ENCODE measurements around the gene ARHGEF16.

ARHGEF16 gene

GRCh38 chr1:3468236-3469103, 14.0 kb downstream of the ARHGEF16 start:
- DNase-seq (ENCODE audit: low read depth): no peak

GRCh38 chr1:3469104-3469848, 14.8 kb downstream of the ARHGEF16 start:
- DNase-seq (ENCODE audit: low read depth): no peak

DNA sequence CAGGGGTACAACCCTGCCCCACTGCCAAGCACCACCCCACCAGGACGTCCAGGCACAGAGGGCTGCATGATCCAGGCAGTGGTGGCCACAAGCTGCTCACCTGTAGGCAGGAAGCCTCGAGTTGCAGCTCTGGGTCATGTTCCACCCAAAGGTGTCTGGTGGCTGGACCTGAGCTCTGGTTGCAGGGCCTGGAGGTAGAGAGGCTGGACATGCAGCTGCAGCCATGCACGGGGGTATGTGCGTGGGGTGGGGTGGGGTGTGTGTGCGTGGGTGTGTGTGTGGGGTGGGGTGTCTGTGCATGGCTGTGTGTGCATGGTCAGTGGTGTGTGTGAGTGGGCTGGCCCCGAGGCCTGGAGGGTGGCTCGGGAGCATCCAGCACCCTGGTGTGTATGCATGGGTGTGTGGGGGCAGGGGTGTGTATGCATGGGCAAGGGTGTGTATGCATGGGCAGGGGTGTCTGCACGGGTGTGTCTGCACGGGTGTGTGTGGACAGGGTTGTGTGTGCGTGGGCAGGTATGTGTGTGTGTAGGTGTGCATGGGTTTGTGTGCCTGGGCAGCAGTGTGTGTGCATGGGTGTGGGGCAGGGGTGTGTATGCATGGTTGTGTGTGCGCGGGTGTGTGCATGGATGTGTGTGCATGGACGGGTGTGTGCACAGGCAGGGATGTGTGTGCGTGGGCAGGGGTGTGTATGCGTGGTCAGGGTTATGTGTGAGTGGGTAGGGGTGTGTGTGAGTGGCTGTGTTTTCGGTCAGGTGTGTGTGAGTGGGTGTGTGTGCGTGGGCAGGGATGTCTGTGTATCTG, 15.6 kb downstream of the ARHGEF16 start:
- DNase-seq (ENCODE audit: low read depth): no peak

DNA sequence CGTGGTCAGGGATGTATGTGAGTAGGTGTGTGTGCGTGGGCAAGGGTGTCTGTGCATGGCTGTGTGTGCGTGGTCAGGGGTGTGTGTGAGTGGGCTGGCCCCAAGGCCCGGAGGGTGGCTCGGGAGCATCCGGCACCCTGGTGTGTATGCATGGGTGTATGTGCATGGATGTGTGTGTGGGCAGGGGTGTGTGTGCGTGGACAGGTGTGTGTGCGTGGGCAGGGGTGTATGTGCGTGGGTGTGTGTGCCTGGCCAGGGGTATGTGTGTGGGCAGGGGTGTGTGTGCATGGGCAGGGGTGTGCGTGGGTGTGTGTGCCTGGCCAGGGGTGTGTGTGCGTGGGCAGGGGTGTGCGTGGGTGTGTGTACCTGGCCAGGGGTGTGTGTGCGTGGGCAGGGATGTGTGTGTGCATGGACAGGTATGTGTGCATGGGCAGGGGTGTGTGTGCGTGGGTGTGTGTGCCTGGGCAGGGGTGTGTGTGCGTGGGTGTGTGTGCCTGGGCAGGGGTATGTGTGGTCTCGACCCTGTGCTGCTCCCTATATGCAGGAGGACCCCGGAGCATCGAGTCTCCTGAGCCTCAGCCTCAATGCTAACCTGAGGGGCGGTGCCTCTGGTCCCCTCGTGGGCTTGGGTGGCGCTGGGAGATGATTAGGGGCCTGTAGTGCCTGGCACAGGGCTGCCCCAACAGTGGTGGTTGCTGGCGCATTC, 16.3 kb downstream of the ARHGEF16 start:
- no peak for DNase-seq (ENCODE audit: low read depth)

DNA sequence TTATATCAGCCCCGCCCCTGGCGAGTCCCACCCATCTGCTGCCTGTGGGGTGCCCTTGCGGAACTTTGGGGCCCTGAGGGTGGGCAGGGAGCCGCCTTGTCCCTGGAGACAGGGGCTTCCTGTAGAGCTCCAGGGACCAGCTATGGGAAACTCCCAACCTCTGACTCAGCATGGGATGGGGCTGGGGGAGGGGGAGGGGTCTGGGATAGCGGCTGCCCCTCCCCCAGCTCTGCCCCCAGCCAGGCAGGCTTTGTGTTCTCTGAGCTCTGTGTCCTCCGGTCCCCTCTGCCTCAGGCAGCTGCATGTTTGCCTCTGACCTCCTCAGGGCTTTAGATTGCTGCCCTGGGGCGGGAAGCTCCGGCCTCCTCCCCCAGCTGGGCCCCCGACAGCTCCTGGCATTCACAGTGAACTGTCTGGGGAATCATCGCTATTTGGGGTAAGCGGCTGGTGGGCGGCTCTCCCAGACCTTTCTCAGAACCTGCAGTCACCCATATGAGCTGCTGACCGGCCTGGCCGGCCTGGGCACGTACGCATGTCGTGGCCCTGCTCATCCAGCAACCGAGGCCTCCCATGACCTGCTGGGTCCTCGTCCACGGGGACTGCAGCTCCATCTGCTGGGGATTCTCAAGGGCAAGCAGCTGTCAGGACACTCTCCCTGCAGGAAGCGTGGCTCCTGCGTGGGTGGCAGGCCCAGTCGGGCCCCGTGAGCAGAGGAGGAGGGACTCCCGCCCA, 17.1 kb downstream of the ARHGEF16 start:
- DNase-seq (ENCODE audit: low read depth): no peak

DNA sequence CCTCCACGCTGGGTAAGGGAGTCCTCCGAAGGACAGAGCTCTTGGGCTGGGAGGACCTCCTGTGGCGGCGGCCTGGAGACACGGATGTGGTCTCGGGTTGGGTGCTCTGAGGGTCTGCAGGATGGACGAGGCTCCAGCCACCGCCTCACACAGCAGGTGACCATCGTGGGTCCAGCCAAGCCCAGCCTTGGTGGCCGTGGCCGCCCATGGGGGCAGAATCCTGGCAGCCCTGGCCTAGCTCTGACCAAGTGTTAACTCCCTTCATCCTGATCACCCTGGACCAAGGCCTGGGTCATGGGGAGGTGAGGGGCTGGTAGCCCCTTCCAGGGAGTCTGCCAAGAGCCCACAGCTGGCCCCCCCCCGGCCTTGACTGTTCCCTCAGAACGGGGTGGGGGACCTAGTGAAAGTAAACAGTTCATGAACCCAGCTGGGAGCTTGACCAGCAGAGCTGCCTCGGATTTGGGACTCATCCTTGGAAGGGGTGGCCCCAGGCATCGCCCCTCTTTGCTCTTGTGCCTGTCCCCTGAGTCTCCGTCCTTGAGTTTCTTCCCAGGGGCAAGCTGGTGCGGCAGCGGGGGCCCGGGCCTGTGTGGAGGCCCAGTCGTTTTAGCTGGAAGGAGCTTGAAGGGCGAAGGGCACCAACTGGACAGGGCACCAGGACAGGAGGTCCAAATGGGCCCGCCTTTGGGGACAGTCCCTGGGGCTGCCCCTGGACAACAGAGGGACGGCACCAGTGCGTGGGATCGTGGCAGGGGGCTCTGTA, 17.8 kb downstream of the ARHGEF16 start:
- no peak for DNase-seq (ENCODE audit: low read depth)

- no peak for DNase-seq (ENCODE audit: low read depth)
Observed at GRCh38 chr1:3472906-3473305, 18.4 kb downstream of the ARHGEF16 start.

GRCh38 chr1:3473381-3473844, 18.9 kb downstream of the ARHGEF16 start:
- no peak for DNase-seq (ENCODE audit: low read depth)

DNA sequence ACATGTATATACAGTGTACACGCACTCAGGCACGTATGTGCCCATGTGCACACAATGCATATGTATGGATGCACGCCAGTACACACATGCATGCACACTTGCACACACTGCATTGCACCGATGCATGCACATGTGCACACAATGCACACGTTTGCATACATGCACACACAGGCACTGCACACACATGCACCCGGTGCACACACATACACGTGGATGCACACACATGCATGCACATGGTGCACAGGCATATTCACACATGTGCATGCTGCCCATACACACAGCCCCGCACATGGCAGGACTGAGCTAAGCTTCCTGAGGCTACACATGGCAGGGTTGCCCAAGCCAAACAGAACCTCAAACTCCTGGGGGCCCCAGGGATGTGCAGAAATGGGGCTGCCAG, 19.6 kb downstream of the ARHGEF16 start:
- no peak for DNase-seq (ENCODE audit: low read depth)

- no peak for DNase-seq (ENCODE audit: low read depth)
Observed at GRCh38 chr1:3474421-3474820, 20.0 kb downstream of the ARHGEF16 start.

DNA sequence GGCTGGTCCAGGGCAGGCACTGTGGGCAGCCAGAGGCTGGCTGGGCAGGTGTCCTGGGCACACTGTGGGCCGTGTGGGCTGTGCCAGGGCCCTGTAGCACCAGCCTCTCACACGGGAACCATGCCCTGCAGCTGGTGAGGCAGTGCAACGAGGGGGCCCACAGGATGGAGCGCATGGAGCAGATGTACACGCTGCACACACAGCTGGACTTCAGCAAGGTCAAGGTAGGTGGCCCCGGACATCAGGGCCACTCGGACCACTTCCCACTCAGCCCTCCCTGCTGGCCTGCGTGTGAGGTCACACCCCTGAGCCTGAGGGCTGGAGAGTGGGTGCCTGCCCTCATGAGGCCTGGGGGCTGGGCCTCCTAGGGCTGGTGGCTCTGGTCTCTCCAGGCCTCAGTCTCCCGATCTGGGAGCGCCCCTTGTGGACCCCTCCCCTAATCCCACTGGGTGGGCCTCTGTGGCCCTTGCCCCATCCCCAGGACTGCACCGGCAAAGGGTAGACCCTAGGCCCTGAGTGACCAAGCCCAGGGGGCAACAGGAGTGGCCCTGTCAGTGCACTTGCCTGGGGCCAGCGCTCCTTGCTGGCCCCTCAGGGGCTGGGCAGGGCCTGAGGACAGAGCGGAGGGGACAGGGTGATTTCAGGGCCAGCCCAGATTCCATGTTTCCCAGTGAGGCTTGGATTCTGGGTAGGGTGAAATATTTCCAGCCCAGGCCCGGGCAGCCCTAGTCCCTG, 21.5 kb downstream of the ARHGEF16 start:
- no peak for DNase-seq (ENCODE audit: low read depth)

DNA sequence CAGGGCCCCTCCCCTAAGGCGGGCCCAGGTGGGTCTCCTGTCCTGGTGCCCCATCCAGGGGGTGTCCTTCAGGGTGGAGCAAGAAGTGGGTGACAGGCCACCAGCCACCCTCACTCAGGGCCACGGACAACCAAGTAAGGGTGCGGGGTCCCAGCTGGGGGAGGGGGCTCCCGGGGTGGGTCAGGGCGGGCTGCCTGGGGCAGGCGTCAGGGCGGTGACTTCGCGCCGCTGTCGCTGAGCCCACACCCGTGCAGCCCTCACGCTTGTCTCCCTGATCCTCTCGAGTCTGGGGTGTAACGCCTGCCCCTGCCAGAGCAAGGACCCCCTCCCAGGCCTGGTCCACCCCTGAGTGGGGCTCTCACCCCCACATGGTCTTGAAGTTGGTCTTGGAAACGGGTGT, 22.2 kb downstream of the ARHGEF16 start:
- DNase-seq (ENCODE audit: low read depth): no peak

DNA sequence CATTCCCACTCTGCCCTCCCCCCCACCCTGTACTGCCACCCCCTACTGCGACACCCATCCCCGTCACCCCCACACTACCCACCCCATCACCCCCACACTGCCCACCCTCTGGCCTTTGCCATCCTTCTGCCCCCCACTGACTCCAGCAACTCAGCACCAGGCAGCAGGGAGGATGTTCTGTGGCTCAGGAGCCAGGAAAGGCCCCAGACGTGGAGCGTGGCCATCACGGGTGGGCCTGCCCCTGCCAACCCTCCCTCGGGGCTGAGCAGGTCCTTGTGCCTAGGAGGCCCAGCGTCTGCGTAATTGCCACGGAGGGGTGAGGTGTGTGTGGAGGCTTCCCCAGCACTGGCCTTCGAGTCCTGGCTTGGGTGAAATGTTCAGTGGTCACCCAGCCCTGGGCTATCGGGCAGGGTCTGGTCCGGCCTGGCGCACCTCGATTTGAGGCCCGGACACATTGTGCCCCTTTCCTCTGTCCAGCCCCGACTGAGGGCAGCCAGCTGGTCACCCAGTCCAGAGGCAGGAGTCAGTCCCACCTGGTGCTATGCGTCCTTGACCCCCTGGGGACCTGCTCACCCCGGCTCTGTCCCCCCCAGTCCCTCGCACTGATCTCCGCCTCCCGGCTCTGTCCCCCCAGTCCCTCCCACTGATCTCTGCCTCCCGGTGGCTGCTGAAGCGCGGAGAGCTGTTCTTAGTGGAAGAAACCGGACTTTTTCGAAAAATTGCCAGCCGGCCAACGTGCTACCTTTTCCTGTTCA, 23.0 kb downstream of the ARHGEF16 start:
- no peak for DNase-seq (ENCODE audit: low read depth)

DNA sequence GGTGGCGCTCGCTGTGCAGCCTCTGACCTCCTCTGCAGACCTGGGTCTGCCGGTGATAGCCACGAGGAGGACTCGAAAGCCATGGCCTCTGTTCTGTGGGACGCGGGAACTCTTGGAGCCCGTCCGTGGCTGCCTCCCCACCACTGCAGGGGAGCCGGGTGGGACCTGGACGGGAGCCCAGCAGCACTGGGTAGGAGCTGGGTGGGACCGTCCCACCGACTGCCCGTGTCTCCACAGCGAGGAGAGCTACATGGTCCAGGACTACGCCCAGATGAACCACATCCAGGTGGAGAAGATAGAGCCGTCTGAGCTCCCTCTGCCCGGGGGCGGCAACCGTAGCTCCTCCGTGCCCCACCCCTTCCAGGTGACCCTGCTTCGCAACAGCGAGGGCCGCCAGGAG, 23.7 kb downstream of the ARHGEF16 start:
- DNase-seq (ENCODE audit: low read depth): no peak

GRCh38 chr1:3479511-3480368, 25.3 kb downstream of the ARHGEF16 start:
- no peak for DNase-seq (ENCODE audit: low read depth)

- DNase-seq (ENCODE audit: low read depth): no peak
Observed at GRCh38 chr1:3480369-3480719, 25.9 kb downstream of the ARHGEF16 start.

GRCh38 chr1:3481046-3481445, 26.6 kb downstream of the ARHGEF16 start:
- DNase-seq (ENCODE audit: low read depth): no peak

- no peak for DNase-seq (ENCODE audit: low read depth)
Observed at GRCh38 chr1:3481836-3482375, 27.4 kb downstream of the ARHGEF16 start.

All from stimulated activated CD8-positive, alpha-beta memory T cell treated with anti-CD3 and anti-CD28 coated beads, Interleukin-15, amount 100 ng/mL, for 24 hours (primary cell).